NCI-H187 treated with DMSO at 0.1 percent for 48 hours (cell line): ENCODE results near the gene XPA.
"Not testable (repeated sequence)": the region's sequence is repeated elsewhere in the genome, so short reads cannot be mapped to it uniquely, and the experiment has no call there.

Experiments
- DNase-seq: peaks from one replicate; lab custom pipeline; 2025; lab: John Stamatoyannopoulos, UW

Gene XPA

DNA sequence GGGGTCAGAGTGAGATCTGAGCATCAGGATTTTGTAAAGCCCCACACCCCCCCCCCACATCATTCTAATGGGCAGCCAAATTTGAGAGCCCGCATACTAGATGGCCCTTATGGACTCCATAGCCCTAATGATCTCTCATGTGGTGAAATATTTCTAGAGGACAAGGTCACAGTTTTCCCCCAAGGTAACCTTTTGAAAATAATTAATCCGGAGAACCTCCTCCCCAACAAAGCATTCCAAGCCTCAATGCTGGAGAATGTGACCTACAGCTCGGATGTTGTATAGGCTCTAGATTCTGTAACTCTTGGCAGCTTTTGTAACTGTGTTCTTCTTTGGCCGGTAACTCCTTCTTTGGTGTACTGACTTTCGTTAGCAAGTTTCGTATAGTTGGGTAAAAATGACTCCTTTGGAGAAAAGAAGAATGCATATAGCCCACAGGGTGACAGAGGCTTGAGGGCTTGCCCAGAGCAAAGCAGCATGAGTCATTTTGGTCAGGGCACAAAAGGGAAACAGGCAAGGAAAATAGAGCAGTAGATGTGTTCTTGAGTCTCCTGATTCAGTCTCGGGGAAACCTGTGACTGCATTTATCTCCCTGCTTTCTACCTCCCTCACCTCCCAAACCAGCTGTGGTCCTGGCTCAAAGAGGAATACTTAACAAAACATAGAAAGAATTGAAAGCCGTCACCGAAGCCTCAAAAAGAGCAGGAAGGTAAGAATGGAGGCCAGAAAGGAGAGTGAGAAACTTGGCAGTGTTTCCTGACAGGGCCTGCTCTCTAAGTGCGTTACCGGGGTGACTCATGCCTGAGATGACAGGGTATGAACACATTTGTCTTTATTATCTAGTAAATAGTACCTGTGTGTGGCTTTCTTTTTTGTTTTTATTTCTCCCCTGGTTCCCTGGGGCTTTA, 6.6 kb upstream of the XPA start:
- no peak for DNase-seq

DNA sequence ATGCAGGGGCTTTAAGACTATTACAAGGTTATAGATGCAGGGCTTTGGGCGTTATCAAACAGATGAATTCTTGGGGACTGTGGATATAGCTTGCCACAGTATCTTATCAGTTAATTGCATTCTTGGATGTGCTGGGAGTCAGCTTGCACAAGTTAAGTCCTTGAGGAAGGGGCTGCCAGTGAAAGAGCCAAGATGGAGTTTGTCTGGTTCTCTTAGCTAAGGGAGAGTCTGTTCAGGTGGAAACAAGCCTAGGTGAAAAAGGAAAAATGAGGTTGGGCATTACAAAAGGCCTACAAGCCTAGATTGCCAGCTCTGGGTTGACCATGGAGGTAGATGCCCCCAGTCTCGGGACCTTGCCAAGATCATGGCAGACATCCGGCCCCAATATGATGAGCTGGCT, 2.7 kb upstream of the XPA start:
- DNase-seq, result not testable (repeated sequence)

DNA sequence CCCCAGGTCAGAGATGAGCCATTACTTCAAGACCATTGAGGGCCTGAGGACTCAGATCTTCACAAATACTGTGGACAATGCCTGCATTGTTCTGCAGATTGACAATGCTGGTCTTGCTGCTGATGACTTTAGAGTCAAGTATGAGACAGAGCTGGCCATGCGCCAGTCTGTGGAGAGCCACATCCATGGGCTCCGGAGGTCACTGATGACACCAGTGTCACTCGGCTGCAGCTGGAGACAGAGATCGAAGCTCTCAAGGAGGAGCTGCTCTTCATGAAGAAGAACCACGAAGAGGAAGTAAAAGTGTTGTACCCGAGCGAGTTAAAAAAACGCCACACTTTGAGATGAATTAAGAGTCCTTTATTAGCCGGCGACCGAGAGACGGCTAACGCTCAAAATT, 2.1 kb upstream of the XPA start:
- DNase-seq, result not testable (repeated sequence)

DNA sequence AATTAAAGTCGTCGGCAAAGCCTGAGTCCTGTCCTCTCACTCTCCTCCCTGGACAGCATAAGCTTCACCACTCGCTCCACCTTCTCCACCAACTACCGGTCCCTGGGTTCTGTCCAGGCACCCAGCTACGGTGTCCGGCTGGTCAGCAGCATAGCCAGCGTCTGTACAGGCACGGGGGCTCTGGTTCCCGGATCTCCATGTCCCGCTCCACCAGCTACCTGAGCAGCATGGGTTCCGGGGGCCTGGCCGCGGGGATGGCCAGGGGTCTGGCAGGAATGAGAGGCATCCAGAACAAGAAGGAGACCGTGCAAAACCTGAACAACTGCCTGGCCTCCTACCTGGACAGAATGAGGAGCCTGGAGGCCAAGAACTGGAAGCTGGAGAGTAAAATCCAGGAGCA, 1.7 kb upstream of the XPA start:
- no peak for DNase-seq

DNA sequence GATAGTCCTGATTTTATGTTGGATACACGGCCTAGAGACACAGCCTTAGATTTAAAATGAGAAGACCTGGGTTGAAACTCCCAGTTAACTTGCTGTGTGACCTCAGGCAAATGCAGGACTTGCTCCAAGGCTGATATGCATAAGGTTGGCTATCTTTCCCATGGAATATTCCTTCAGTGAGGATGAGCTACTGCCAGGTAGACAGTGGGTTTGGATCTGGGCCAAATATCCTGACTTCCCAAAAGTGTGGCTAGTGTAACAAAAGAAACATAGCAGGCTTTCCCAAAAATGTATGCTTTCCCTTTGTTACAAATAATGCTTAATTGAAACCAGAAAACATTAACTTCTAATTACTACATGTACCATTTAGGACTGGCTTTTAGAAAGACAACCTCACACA, 697 bp upstream of the XPA start:
- no peak for DNase-seq

DNA sequence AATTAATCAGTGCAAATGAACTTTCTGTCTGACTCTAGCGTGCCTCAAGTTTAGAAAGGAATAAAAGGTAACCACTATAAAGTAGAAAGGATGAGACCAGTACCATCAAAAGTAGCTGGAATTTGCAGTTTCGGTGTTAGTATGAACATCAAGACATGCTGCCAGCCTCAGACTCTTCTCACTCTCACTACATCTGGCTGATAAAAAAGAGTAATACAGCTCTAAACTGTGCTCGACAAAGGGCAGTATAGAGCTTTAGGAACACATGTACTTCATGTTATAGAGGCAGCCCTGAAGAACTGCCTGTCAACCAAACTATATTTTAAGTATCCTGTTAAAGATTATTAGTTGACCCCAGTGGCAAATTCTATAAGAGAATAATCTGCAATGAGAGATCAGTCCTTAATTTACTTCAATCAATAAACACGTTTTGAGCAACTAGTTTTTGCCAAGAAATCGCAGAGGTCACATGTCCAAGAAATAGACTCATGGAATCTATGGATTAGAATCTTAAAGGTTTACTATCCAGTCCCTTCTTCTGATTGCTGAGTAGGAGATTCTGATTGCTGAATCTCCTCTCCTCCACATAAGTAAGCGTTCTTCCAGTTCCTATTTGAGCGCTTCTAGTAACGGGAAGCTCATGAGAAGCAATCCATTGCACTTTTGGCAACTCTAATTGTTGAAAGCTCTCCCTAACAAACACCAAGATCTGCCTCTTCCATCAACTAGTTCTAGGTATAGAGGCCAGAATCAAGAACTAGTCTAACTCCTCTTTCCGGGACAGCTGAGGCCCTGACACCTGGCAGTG, 941 bp downstream of the XPA start:
- DNase-seq, result no peak

DNA sequence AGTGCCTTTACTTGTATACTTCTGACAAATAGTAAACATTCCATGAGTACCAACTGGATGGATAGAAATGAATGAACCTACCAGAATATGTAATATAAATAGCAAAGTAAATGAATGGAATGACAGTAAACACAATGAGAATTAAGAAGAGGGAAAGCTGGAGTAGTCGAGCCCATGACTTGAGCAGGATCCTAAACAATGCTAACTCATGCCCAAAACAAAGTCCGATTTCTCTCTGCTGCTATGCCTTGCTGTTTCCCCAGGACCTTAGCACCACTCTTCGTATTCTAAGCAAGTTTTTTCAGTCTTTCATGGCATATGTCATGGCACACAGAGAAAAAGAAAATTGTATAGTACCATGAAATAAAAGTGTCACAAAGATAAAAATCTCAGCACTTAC, 1.8 kb downstream of the XPA start:
- no peak for DNase-seq

DNA sequence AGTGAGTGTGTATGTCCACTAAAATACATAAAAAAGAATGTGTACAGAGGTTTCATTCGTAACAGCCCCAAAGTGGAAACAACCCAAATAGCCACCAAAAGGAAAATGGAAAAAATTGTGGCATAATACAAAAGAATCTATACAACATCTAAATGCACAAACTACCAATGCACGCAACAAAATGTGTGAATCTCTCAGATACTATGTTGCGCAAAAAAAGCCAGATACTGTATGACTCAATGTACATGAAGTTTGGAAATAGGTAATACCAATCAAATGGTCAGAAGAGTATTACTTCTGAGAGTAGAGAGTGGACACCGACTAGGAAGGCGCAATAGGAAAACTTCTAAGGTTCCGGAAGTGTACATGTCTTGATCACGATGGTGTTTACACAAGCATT, 2.4 kb downstream of the XPA start:
- DNase-seq, result no peak

DNA sequence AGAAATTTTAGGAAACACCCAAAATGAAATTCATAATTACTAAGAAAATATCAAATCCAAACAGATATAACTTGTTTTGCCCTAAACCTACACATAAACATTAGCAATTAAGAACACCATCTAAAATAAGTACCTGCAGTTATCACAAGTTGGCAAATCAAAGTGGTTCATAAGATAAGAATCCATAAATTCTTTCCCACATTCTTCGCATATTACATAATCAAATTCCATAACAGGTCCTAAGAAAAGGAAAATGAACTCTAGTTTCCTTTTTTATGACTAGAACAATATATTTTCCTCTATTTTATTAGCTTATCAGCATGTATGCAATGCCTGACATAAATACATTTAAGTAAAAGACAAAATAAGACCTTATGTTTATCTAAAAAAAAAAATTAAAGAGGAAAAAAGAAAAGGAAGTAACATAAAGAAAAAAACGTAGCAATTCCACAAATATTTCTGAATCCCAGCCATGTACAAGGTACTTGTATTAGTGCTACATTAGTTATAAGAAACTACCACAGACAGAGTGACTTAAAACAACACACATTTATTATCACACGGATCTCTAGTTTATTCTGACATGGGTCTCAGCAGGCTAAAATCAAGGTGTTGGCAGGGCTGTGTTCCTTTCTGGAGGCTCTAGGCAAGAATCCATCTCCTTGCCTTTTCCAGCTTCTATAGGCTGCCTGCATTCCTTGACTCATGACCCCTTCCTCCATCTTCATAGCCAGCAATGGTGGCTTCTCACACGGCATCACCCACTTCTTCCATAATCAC, 7.5 kb downstream of the XPA start:
- DNase-seq, result no peak

DNA sequence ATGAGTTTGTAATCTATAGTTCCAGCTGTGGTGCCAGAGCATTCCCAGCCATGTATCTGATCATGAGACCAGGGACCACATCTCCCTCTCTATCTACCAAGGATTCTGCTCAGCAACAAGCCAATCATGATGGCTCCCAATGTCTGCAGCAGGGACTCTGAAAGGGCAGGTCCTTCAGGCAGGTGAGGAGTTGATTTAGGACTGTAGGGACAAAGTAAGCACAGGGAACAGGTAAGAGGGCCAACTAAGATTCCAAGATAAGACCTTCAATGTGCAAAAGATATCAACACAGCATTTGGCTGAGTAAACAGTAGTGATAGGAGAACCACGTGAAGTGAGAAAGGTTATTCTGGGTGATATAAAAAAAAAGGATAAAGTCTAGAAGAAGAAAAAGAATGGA, 8.5 kb downstream of the XPA start:
- no peak for DNase-seq

DNA sequence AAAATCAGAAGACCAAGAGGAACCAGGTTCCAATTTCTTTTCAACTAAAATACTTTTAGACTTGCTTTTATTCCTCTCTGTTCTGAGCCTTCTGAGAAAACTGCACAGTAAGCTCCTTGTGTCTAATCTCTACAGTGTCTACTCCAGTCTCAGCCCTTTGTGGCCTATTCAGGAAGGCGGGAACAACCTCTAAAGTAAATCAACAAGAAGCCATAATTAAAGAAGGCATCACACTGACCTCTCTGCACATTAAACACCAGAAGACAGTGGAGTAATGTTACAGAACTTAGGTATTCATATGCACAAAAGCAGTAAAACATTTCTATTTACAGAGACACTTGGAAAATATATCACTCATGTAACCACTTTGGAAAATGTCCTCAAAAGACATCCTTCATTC, 14.9 kb downstream of the XPA start:
- DNase-seq, result peak; percentile 15

DNA sequence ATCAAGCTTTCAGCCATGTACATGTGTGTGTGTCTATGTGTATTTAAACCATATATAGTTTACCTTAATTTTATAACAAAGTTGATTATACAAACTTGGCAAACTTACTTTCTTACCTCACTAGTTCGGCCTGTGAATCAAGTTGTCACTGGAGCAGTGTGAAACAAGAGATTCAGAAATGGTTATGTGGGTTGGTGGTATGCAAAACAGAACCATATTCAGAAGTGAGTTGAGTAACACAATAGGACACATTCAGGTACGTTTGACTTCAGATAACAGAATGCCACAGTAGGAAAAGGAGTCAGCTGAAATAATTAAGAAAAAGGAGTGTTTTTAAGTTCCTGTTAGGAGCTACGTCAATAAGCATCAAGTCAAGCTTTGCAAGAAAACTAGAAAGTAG, 21.5 kb downstream of the XPA start:
- no peak for DNase-seq

DNA sequence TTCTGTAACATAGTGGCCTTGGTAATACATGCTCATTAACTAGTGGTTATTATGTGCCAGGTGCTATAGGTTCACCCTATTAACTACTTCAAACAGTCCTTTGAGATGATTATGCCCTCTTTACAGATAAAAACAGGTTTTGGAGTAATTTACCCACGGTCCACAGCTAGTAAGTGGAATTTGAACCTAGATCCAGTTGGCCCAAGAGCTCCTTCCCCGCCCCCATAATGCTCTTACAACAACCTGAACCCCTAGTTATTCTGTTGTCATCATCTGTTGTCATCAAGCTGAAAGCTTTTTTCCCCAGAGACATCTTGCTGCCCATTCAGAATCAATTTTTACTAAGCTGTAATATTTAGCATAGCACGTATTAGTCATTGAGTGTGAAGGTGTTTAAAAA, 23.2 kb downstream of the XPA start:
- no peak for DNase-seq

DNA sequence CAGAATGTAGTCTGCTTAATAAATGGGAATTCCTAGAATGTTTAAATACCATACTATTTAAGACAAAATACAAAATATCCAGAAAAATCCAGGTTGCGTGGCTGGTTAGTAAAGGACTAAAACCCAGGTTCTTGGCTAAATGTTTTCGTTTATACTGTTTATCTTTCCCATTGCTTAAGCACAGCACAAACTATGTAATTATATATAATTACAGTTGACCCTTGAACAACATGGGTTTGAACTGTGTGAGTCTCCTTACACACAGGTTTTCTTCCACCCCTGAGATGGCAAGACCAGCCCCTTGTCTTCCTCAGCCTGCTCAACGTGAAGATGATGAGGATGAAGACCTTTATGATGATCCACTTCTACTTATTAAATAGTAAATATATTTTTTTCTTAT, 24.7 kb downstream of the XPA start:
- DNase-seq, result no peak

DNA sequence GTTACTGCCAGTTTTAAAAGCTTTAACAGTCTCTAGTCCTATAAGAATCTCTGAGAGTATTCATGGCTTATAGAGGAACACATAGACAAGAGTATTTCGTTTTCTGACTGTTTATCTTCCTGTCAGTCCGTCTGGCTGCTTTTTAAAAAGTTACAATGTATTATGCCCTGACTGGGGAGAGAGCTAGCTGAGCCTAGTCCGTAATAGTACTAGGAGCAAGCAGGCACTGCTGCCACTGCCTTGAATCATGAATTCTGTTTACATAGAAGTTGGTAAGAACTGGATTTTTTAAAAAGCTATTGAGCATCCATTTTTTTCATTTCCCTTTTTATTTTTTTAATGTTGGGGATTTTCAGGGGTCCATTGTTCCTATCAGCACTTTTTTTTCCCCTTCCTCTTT, 26.6 kb downstream of the XPA start:
- DNase-seq, result no peak

DNA sequence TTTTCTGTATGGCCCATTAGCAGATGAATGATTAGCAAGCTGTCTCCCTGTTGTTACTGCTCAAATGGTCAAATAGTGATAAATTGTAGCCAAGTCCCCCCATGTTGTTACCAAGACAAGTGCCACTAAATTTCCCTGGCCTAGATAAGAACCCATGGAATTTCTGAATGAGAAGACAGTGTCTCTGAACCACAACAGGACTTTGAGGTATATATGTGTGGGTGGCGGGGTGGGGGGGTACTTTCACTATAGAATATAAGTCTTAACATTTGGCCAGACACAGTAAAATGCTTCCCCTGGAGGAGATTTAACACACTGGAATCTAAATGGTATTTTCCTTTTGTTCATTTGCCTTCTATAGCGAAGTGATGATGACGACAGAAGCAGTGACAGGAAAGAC, 28.7 kb downstream of the XPA start:
- DNase-seq, result no peak

DNA sequence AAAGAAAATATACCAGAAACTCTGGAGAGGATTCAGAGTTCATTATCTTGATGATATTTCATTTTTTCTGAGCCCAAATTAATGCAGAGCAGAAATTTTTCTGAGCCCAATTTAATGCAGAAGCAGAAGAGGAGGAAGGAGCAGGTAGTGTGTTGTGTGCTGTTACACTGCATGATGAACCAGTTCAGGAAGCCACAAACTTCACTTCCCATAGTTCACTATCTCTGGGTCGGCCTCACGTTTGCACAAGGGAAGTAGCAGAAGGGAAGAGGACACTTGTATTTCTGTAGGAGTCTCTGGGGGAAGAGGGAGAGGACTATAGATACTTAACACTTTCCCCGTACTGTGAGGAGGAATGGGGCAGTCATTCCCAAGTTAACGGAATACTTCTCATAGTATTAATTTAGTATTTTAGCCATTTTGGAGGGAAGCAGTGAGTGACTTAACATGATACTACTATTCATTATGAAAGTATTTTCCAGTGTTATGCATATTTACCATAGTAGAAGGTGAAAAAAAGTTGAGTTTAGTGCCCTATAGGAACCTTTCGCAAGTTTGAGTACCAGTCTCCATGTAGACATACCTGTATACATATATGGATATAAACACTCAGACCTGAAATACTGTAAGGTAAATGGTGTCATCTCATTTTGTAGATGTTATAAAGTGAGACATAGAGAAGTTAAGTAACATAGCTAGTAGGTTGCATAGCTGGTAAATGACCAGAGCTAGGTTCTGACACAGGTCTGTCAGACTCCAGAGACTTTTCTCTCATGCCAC, 30.0 kb downstream of the XPA start:
- no peak for DNase-seq

DNA sequence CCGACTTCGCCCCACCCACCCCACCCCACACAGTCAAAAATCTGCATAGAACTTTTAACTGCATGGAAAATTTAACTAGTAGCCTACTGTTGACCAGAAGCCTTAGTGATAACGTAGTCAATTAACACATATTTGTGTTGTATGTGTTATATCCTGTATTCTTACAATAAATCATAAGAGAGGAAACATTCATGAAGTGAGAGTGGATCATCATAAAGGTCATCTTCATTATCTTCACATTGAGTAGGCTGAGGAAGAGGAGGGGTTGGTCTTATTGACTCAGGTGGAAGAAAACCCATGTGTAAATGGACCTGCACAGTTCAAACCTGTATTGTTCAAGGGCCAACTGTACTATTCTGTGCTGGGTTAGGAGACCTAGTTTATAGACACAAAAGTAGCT, 31.4 kb downstream of the XPA start:
- no peak for DNase-seq

DNA sequence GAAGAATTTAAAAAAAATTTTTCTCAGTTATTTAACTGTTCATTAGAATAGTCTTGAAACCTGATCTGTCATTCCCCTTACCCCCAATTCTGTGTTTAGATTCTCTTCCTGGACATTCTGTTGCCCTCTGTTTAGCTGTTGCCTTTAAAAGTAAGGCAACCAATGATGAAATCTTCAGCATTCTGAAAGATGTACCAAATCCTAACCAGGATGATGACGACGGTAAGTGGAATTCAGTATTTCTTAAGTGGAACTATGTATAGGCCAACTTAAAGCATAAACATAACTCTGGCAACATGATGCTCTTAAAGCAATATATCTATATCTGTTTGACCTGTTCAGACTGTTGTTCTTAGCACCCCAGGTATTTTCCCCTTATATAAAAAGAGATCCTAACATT, 36.3 kb downstream of the XPA start:
- no peak for DNase-seq

DNA sequence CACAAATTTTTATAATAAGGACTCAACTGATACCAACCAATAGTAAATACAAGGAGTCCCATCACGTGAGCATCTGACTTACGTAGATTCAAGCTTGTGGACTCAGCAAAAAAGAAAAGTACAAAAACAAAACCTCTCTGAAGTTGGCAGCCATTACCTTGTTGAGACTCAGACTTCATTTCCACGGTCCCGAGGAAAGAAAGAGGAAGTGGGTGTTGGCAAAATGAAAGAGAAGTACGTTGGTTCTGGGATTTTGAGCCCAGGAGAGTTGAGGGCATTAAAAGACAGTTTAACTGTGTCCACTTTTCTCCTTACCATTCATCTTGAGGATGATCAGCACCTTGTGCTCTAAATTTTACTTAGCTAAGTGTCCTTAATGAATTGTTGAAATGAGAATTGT, 36.8 kb downstream of the XPA start:
- DNase-seq, result no peak

DNA sequence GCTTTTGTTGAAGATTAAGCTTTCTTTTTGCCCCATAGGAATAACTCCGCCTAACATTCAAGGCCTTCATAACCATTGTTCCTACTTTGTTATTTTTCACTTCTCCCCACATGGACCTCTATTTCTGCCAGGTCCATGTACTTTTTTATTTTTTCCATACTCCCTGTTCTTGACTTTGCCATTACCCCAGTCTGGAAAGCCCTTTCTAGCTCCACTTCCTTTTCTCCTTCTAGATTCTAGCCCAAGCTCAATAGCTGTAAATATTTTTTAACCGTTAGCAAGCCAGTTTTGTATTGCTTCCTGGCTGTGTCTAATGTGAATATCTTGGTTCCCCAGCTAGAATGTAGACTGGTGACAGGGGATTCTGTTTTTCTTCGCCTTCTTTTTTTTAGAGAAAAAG, 37.4 kb downstream of the XPA start:
- no peak for DNase-seq

DNA sequence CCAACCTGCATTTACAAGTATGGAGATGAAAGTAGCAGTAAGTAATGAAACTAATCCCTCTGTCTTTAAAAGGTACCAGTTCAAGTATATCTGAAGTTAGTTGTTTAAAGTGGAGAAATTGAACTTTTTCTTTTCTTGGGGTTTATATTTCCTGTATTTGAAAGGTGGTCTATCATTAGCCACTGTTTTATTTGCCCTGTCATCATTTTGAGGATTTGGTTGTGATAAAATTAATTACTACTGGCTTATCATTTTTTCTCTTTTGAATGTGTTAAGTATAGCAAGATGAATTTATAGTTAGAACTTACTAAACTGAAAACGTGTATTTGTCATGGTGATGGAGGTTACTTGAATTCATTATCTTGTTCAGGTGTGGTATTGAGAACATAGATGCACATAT, 38.4 kb downstream of the XPA start:
- DNase-seq, result no peak
